Upper lobe of left lung (tissue), 4 donors: Measurements from ENCODE around the gene SAXO1.

Experiments used
- CTCF ChIP-seq, 6 experiments: fragments of 450-650 bp in 4 of 6; fragments of 200-600 bp in 2 of 6; sonication (generic) in 2 of 6; IDR thresholded peaks; one replicate each; pipeline ENCODE4 v1.5.1; 2016 to 2019; ENCODE audit warnings: antibody characterized with exemption in 6 of 6
- EP300 ChIP-seq, 4 donors: sonication (generic); formaldehyde crosslinking; IDR thresholded peaks; one replicate each; pipeline ENCODE4 v1.5.1; 2017; ENCODE audit warnings: antibody characterized with exemption in 4 of 4, control low read depth in 2 of 4
- POLR2A ChIP-seq, 4 donors: fragments of 450-650 bp; IDR thresholded peaks; one replicate each; pipeline ENCODE4 v1.5.1; 2016 to 2017; ENCODE audit warnings: antibody characterized with exemption in 4 of 4, mild to moderate bottlenecking in 2 of 4

- no peak for TF ChIP-seq CTCF (IDR thresholded peaks at IDR 0.05)
- no peak for TF ChIP-seq POLR2A (IDR thresholded peaks at IDR 0.05)
- no peak for TF ChIP-seq EP300 (IDR thresholded peaks at IDR 0.05)
Measured at GRCh38 chr9:18935541-18935940, 97.5 kb downstream of the SAXO1 start.
